GM18858 (cell line): Measurements from ENCODE around the gene NEMF.
"Not testable (repeated sequence)": the region's sequence is repeated elsewhere in the genome, so short reads cannot be mapped to it uniquely, and the experiment has no call there.

ENCODE experiments used
- ATAC-seq: cut with Tn5 transposase; IDR thresholded peaks from one replicate; pipeline ENCODE4 v1.9.1; 2021; ENCODE audit not compliant: unreplicated experiment

Gene NEMF

GRCh38 chr14:49754570-49755097, 98.0 kb downstream of the NEMF start:
- ATAC-seq = no peak

- ATAC-seq = not testable (repeated sequence)
Observed at GRCh38 chr14:49746476-49746875, 106.1 kb downstream of the NEMF start.

GRCh38 chr14:49745191-49745590, 107.4 kb downstream of the NEMF start:
- no peak for ATAC-seq

- not testable (repeated sequence) for ATAC-seq
Observed at GRCh38 chr14:49735669-49736068, 116.9 kb downstream of the NEMF start.

- no peak for ATAC-seq
Observed at GRCh38 chr14:49733836-49734235, 118.8 kb downstream of the NEMF start.

- ATAC-seq = no peak
Observed at GRCh38 chr14:49732896-49733295, 119.7 kb downstream of the NEMF start.
